Transverse colon (tissue), 3 donors: ENCODE results near the gene CAMTA1.

Experiments
- POLR2A ChIP-seq: fragments of 450-650 bp; IDR thresholded peaks from one replicate; pipeline ENCODE4 v1.6.1; 2016; ENCODE audit warnings: antibody characterized with exemption, mild to moderate bottlenecking, moderate library complexity
- TF ChIP-seq, protein P1 (sequence below), 5 experiments: fragments of 200-600 bp in 3 of 5; fragments of 450-650 bp in 2 of 5; sonication (generic) in 3 of 5; IDR thresholded peaks; 1 replicate in 2 of 5; 2 replicates in 3 of 5; pipeline ENCODE4 v1.5.1; 2016 to 2017; ENCODE audit warnings: antibody characterized with exemption in 5 of 5, inconsistent platforms in 3 of 5, mild to moderate bottlenecking in 2 of 5, moderate library complexity in 1 of 5

DNA sequence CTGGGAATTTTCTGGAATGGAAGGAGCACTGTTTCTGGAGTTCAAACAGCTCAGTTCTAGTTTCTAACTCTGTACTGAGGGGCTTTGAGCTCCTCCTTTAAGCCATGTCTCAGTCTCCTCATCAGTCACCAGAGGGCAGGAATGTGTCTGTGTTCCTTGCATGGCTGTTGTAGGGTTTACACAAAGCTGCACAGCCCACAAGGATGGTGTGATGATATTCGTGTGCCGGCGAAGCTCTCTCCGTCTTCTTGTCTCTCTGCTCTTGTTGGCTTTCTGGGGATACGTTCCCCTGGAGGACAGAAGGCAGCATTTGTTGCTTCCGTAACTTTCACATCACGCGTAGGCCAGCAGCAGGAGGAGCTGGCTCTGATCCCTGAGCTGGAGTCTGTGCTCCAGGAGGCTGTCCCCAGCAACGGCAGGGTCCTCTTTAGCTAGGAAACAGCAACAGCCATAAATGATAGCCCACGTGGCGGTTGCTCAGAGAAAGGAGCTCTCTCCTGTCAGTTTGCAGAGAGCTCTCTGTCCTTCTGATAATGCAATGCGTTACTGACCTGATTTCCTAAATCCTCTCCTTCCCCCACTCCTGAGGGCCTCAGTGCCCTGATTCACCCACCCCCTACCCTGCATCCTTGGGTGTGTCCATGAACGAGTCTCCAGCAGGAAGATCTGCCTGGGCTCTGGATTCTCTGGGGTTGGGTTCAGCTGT is 796.7 kb downstream of the CAMTA1 start:
- TF ChIP-seq, protein P1, sequence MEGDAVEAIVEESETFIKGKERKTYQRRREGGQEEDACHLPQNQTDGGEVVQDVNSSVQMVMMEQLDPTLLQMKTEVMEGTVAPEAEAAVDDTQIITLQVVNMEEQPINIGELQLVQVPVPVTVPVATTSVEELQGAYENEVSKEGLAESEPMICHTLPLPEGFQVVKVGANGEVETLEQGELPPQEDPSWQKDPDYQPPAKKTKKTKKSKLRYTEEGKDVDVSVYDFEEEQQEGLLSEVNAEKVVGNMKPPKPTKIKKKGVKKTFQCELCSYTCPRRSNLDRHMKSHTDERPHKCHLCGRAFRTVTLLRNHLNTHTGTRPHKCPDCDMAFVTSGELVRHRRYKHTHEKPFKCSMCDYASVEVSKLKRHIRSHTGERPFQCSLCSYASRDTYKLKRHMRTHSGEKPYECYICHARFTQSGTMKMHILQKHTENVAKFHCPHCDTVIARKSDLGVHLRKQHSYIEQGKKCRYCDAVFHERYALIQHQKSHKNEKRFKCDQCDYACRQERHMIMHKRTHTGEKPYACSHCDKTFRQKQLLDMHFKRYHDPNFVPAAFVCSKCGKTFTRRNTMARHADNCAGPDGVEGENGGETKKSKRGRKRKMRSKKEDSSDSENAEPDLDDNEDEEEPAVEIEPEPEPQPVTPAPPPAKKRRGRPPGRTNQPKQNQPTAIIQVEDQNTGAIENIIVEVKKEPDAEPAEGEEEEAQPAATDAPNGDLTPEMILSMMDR (IDR thresholded peaks at IDR 0.05): no peak
- no peak for TF ChIP-seq POLR2A
